ENCODE measurements around the gene MAGOH.

DNA sequence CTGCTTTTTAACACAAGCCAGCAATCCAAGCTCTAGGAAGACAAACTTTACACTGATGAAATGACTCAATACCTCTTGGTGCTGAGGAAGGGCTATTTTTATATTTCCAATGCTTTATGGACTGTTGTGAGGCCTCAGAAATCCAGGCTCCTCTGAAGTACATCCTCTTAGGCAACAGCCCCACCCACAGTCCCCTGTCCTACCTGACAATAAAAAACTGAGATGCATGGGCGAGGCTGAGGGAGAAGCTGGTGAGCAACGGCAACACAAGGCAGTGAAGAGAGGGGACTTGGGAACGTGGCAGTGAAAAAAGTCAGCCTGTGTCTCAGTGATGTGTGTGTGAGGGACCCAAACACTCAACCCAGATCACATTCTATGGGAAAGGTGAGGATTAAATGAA lies 51.8 kb downstream of the MAGOH start:
- no peak for TF ChIP-seq SMAD3 (CRISPR knock-in tag; conservative IDR thresholded peaks at IDR 0.05)
- TF ChIP-seq BMI1 (IDR thresholded peaks at IDR 0.05; ENCODE audit: low read length) = no peak
- TF ChIP-seq, protein P1, sequence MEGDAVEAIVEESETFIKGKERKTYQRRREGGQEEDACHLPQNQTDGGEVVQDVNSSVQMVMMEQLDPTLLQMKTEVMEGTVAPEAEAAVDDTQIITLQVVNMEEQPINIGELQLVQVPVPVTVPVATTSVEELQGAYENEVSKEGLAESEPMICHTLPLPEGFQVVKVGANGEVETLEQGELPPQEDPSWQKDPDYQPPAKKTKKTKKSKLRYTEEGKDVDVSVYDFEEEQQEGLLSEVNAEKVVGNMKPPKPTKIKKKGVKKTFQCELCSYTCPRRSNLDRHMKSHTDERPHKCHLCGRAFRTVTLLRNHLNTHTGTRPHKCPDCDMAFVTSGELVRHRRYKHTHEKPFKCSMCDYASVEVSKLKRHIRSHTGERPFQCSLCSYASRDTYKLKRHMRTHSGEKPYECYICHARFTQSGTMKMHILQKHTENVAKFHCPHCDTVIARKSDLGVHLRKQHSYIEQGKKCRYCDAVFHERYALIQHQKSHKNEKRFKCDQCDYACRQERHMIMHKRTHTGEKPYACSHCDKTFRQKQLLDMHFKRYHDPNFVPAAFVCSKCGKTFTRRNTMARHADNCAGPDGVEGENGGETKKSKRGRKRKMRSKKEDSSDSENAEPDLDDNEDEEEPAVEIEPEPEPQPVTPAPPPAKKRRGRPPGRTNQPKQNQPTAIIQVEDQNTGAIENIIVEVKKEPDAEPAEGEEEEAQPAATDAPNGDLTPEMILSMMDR (IDR thresholded peaks at IDR 0.05 in 2 of 3, conservative IDR thresholded peaks at IDR 0.05 in 1 of 3; ENCODE audit: insufficient read depth in 2 of 3, low read depth in 1 of 3, low read length in 3 of 3) = no peak
- no peak for TF ChIP-seq CGGBP1 (CRISPR knock-in tag; IDR thresholded peaks at IDR 0.05)
- no peak for TF ChIP-seq SP2 (IDR thresholded peaks at IDR 0.05; ENCODE audit: extremely low read depth, low read depth, low read length, poor library complexity, severe bottlenecking)
- TF ChIP-seq MYNN (IDR thresholded peaks at IDR 0.05) = no peak
- no peak for TF ChIP-seq MYNN (CRISPR knock-in tag; IDR thresholded peaks at IDR 0.05)
- TF ChIP-seq NELFE (IDR thresholded peaks at IDR 0.05; ENCODE audit: insufficient read depth, insufficient read length) = no peak

Data from K562 (cell line).